Dermis microvascular lymphatic vessel endothelial cell (primary cell): ENCODE results near the gene MFAP3L. TPM values are rescaled to one million over a fixed set of nuclear protein-coding genes. Genes with fewer than 3 reads are reported as not detected.

ENCODE experiments used
- DNase-seq, 2 donors: peaks; one replicate each; pipeline versions ENCODE4 v3.0.0 to v3.0.0-alpha.2; 2010; ENCODE audit warnings: low read depth in 2 of 2
- total RNA-seq: library from RNA; depleted of rRNA; stranded (reverse); fragments of >200 nt; gene quantifications from 2 replicates; pipeline ENCODE4 v1.2.1, GENCODE V29; 2014

MFAP3L gene
- total RNA-seq, 1 donor from 2014 or later: 2.4 TPM

GRCh38 chr4:169941141-169941540 lies 85.1 kb downstream of the MFAP3L start:
- no peak for DNase-seq

- no peak for DNase-seq
Measured at GRCh38 chr4:169940460-169940859, 85.7 kb downstream of the MFAP3L start.

Other genes with a start within 250 kb of the MFAP3L start
- gene AADAT, start 63.6 kb upstream of the MFAP3L start, total RNA-seq: 0.51 and 1.4 TPM in 2 replicates